ENCODE results near the gene PNPLA7. TPM values are rescaled to one million over a fixed set of nuclear protein-coding genes. Genes with fewer than 3 reads are reported as not detected.

Gene PNPLA7
- total RNA-seq, 1 donor from 2014 or later = 7.2 TPM

DNA sequence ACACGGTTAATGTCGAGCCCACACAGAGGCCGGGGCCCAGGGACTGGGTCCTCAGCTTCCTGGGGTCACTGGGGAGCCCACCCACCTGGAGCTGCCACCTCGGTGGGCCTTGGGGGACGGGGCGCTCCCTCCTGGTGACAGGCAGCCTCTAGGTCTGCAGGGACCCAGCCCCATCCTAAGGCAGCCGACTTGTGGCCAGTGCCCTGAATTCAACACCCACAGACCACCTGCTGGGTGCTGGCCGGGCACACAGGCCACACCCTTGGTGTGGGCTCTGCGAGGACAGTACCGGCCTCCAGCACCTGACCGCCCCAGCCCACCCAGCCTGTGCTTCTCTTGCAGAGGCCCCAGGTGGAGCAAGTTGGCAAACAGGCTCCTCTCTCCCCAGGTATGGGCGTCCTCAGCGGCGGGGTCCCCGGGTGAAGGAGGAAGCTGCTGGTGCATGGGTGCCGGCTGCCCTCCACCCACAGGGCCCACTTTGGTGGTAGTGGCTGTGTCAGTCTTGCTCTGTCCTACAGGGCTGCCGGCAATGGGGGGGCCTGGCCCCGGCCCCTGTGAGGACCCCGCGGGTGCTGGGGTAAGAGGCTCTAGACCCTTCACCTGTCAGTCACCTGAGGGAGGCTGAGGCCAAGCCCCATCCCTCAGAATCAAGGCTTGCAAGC is 117.4 kb downstream of the PNPLA7 start:
- H3K36me3 Mint-ChIP-seq (ENCODE audit: unreplicated experiment) = no peaks in the 10 kb centered on the region
- H3K27me3 Mint-ChIP-seq (ENCODE audit: unreplicated experiment) = no peaks in the 10 kb centered on the region
- H3K4me1 Mint-ChIP-seq (ENCODE audit: unreplicated experiment) = no peaks in the 10 kb centered on the region
- H3K4me3 Mint-ChIP-seq (ENCODE audit: unreplicated experiment) = no peak overlapping the region
- TF ChIP-seq, protein P1, sequence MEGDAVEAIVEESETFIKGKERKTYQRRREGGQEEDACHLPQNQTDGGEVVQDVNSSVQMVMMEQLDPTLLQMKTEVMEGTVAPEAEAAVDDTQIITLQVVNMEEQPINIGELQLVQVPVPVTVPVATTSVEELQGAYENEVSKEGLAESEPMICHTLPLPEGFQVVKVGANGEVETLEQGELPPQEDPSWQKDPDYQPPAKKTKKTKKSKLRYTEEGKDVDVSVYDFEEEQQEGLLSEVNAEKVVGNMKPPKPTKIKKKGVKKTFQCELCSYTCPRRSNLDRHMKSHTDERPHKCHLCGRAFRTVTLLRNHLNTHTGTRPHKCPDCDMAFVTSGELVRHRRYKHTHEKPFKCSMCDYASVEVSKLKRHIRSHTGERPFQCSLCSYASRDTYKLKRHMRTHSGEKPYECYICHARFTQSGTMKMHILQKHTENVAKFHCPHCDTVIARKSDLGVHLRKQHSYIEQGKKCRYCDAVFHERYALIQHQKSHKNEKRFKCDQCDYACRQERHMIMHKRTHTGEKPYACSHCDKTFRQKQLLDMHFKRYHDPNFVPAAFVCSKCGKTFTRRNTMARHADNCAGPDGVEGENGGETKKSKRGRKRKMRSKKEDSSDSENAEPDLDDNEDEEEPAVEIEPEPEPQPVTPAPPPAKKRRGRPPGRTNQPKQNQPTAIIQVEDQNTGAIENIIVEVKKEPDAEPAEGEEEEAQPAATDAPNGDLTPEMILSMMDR (IDR thresholded peaks at IDR 0.05) = no peak
- DNase-seq (ENCODE audit: extremely low spot score, unreplicated experiment) = no peak
- H3K27ac Mint-ChIP-seq (ENCODE audit: unreplicated experiment) = no peak overlapping the region
- H3K9me3 Mint-ChIP-seq (ENCODE audit: unreplicated experiment) = no peaks in the 10 kb centered on the region

DNA sequence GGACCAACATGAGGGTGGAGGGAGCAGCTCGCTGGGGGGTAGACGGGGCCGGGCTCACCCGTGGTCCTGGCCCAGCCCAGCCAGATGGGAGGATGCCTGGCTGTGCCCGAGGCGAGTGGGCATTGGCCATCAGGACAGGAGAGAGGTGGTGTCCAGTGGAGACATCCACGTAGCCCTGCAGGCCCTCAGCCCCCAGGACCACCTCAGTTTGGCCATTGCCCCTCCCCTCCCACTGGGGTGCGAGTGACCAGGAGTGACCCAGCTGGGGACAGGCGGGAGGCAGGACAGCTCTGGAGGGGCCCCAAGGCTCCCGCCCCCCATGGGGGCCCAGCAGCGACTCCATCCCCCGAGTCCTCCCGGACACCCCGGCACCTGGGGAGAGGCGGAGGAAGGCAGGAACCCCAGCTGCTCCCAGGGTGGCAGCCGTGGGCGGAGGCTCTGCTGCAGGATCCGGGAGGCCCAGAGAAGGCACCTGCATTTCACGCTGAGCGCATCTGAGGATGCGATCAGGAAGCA is 118.7 kb downstream of the PNPLA7 start:
- Mint-ChIP-seq H3K27me3 (ENCODE audit: unreplicated experiment) (no peaks in the 10 kb centered on the region), H3K4me1 (ENCODE audit: unreplicated experiment) (no peaks in the 10 kb centered on the region), H3K4me3 (ENCODE audit: unreplicated experiment) (no peak overlapping the region), H3K27ac (ENCODE audit: unreplicated experiment) (no peak overlapping the region), H3K36me3 (ENCODE audit: unreplicated experiment) (no peaks in the 10 kb centered on the region), H3K9me3 (ENCODE audit: unreplicated experiment) (no peaks in the 10 kb centered on the region)
- no peak for DNase-seq (ENCODE audit: extremely low spot score, unreplicated experiment)
- TF ChIP-seq, protein P1 (IDR thresholded peaks at IDR 0.05) = no peak

DNA sequence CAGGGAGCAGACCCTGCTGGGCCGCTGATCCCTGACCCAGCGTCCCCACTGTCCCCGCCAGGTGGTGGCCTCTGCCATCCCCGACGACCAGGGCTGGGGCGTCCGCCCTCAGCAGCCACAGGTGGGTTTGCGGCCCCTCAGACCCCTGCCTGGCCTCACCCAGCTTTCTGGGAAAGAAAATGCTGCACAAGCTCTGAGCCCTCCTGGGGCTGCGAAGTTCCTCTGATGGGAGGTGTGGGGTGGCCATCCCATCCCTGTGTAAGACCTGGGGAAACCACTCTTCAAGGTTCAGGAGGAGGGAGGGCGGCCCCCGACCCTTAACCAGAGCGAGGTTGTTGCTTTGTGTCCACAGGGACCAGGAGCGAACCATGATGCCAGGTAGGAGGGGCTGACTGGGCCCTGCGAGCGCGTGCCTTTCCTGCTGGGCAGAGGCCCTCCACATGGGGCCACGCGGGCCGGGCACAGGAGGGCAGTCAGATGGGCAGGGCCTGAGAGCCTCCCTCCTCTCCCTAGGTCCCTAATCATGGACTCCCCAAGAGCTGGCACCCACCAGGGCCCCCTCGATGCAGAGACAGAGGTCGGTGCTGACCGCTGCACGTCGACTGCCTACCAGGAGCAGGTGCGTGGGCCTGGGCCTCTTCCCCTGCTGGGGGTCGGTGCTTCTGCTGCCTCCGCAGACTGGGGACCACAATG is 119.3 kb downstream of the PNPLA7 start:
- Mint-ChIP-seq H3K27ac (ENCODE audit: unreplicated experiment) (no peak overlapping the region), H3K9me3 (ENCODE audit: unreplicated experiment) (no peaks in the 10 kb centered on the region), H3K27me3 (ENCODE audit: unreplicated experiment) (no peaks in the 10 kb centered on the region), H3K4me1 (ENCODE audit: unreplicated experiment) (no peaks in the 10 kb centered on the region), H3K36me3 (ENCODE audit: unreplicated experiment) (no peaks in the 10 kb centered on the region), H3K4me3 (ENCODE audit: unreplicated experiment) (no peak overlapping the region)
- no peak for DNase-seq (ENCODE audit: extremely low spot score, unreplicated experiment)
- TF ChIP-seq, protein P1 (IDR thresholded peaks at IDR 0.05) = no peak

DNA sequence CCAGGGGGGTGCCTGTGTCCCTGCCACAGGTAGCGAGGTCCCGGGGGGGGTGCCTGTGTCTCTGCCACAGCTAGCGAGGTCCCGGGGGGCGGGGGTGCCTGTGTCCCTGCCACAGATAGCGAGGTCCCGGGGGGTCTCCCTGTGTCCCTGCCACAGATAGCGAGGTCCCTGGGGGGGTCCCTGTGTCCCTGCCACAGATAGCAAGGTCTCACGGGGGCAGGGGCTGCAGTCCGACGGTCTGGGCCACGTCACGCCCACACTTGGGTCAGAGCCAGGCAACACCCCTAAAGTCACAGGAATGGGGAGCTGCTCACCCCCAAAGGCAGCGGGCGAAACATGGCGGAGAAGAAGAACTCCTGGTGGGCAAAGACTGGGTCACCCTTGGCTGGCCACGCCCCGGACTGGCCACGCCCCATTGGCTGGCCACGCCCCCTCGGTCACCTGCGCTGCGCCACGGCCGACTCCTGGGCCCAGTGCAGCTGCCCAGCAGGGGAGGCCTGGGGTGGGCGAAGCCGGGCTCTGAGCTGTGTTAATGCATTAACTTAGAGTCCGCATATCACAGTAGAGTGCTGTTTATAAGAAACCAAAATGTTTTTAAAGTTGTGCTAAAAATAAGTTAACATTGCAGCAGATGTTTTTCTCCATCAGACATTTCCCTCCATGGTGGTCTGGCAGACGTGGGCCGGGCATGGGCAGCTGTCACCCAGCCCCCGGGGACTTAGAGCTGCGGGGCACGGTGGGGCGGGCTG is 120.1 kb downstream of the PNPLA7 start:
- Mint-ChIP-seq H3K36me3 (ENCODE audit: unreplicated experiment) (no peaks in the 10 kb centered on the region), H3K4me1 (ENCODE audit: unreplicated experiment) (no peaks in the 10 kb centered on the region), H3K4me3 (ENCODE audit: unreplicated experiment) (no peak overlapping the region), H3K27ac (ENCODE audit: unreplicated experiment) (no peak overlapping the region), H3K27me3 (ENCODE audit: unreplicated experiment) (no peaks in the 10 kb centered on the region), H3K9me3 (ENCODE audit: unreplicated experiment) (no peaks in the 10 kb centered on the region)
- DNase-seq (ENCODE audit: extremely low spot score, unreplicated experiment) = no peak
- TF ChIP-seq, protein P1 (IDR thresholded peaks at IDR 0.05) = no peak

DNA sequence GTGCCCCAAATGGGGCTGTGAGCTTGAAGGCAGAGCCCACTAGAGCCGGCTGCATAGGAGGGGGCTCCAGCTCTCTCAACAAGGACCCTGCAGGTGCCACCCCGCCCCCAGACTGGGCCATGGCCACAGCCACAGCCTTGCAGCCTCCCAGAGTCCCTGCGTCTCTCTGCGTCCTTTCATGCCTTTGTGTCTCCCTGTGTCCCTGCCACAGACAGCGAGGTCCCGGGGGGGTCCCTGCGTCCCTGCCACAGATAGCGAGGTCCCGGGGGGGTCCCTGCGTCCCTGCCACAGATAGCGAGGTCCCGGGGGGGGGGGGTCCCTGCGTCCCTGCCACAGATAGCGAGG is 120.7 kb downstream of the PNPLA7 start:
- Mint-ChIP-seq H3K9me3 (ENCODE audit: unreplicated experiment) (no peaks in the 10 kb centered on the region), H3K27ac (ENCODE audit: unreplicated experiment) (no peak overlapping the region), H3K36me3 (ENCODE audit: unreplicated experiment) (no peaks in the 10 kb centered on the region), H3K4me1 (ENCODE audit: unreplicated experiment) (peaks cover 2% of the 10 kb centered on the region), H3K4me3 (ENCODE audit: unreplicated experiment) (no peak overlapping the region), H3K27me3 (ENCODE audit: unreplicated experiment) (no peaks in the 10 kb centered on the region)
- no peak for DNase-seq (ENCODE audit: extremely low spot score, unreplicated experiment)
- TF ChIP-seq, protein P1 (IDR thresholded peaks at IDR 0.05) = no peak
